ENCODE results near the gene C2orf15. TPM values are rescaled to one million over a fixed set of nuclear protein-coding genes. Genes with fewer than 3 reads are reported as not detected.

C2orf15 gene
- total RNA-seq, 1 experiment from 2014 or later: 1.9 TPM

DNA sequence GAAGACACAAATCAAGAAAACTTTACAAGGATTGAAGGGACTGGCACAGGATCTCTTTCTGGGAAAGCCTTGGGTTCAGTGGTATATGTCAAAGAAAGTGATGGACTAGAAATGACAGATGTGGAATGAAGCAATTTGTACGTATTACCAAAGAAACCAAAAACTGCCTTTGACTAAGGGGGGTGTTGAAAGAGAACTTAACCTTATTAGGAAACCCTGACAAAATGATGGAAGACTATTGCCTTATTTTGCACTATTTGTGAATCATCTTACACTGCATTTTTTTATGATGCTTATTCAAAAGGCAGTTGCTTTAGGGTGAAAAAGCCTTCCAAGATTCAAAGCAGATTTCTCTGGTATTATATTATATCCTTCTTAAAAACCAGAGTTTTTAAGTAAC lies 9.2 kb downstream of the C2orf15 start:
- H3K79me2 ChIP-seq (ENCODE audit: insufficient read depth, low read length): peaks cover 4% of the 10 kb centered on the region; the same call in 1 of the 2 replicates
- no peaks in the 10 kb centered on the region for H3K9me3 ChIP-seq (ENCODE audit: control insufficient read depth in 1 of 2, insufficient read depth in 1 of 2, low read depth in 1 of 2, low read length in 2 of 2)
- no peak overlapping the region for H3K27ac ChIP-seq (ENCODE audit: low read depth, low read length)
- H3K27me3 ChIP-seq (ENCODE audit: insufficient read depth, low read length): no peaks in the 10 kb centered on the region
- no peaks in the 10 kb centered on the region for H3K36me3 ChIP-seq (ENCODE audit: control insufficient read depth in 1 of 2, insufficient read depth in 2 of 2, low read length in 2 of 2)
- no peak for TF ChIP-seq SP1 (IDR thresholded peaks at IDR 0.05; ENCODE audit: low read depth)
- no peak for TF ChIP-seq FOSL1 (IDR thresholded peaks at IDR 0.05; ENCODE audit: low read depth)
- no peak for TF ChIP-seq POLR2A (IDR thresholded peaks at IDR 0.05; ENCODE audit: borderline replicate concordance, extremely low read depth, insufficient read depth, insufficient read length)
- no peak for TF ChIP-seq SIN3A (IDR thresholded peaks at IDR 0.05; ENCODE audit: low read depth)
- TF ChIP-seq RAD21 (IDR thresholded peaks at IDR 0.05; ENCODE audit: low read depth): no peak
- no peak for TF ChIP-seq TCF7L2 (IDR thresholded peaks at IDR 0.05; ENCODE audit: borderline replicate concordance, extremely low read depth, insufficient read depth, insufficient read length)
- TF ChIP-seq ZFX (IDR thresholded peaks at IDR 0.05): no peak
- TF ChIP-seq, protein P1, sequence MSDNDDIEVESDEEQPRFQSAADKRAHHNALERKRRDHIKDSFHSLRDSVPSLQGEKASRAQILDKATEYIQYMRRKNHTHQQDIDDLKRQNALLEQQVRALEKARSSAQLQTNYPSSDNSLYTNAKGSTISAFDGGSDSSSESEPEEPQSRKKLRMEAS (IDR thresholded peaks at IDR 0.05): no peak
- no peak for TF ChIP-seq ELF1 (IDR thresholded peaks at IDR 0.05; ENCODE audit: borderline replicate concordance, low read depth)
- no peak for TF ChIP-seq CEBPB (IDR thresholded peaks at IDR 0.05; ENCODE audit: low read depth)
- TF ChIP-seq, protein P2, sequence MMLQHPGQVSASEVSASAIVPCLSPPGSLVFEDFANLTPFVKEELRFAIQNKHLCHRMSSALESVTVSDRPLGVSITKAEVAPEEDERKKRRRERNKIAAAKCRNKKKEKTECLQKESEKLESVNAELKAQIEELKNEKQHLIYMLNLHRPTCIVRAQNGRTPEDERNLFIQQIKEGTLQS (IDR thresholded peaks at IDR 0.05): no peak
- H4K20me1 ChIP-seq (ENCODE audit: insufficient read depth): no peaks in the 10 kb centered on the region
- CTCF ChIA-PET: no interaction called here
- no peak for ATAC-seq
- no peak overlapping the region for H3K9ac ChIP-seq (ENCODE audit: low read length)
- no peaks in the 10 kb centered on the region for H3K9me2 ChIP-seq (ENCODE audit: insufficient read depth)
- intact Hi-C loops (cut with micrococcal nuclease): loop anchor here (10.0 kb wide), 1 partner anchor 344 kb away; the partner anchor contains the start of gene REV1
- no TSS peak for BruUV-seq (replicated peaks)
- no peak overlapping the region for H3K4me3 ChIP-seq (replicated peaks in 1 of 2; ENCODE audit: low read depth in 1 of 2, low read length in 2 of 2)
- no peak for DNase-seq (ENCODE audit: low read depth, low spot score)
- RAD21 ChIA-PET (ENCODE audit: low non-redundant PET in 1 of 2, low total read pairs in 2 of 2, uncharacterized antibody in 2 of 2, unreplicated experiment in 2 of 2): no interaction called here
- H3K4me2 ChIP-seq (ENCODE audit: low read length): no peak overlapping the region
- no peak overlapping the region for H2AFZ ChIP-seq (ENCODE audit: low read depth, low read length, poor library complexity, severe bottlenecking)
- peaks cover 9 to 12% of the 10 kb centered on the region in 2 experiments for H3K4me1 ChIP-seq (ENCODE audit: control insufficient read depth in 1 of 2, insufficient read depth in 2 of 2, low read length in 2 of 2)
- POLR2A ChIA-PET: no interaction called here

DNA sequence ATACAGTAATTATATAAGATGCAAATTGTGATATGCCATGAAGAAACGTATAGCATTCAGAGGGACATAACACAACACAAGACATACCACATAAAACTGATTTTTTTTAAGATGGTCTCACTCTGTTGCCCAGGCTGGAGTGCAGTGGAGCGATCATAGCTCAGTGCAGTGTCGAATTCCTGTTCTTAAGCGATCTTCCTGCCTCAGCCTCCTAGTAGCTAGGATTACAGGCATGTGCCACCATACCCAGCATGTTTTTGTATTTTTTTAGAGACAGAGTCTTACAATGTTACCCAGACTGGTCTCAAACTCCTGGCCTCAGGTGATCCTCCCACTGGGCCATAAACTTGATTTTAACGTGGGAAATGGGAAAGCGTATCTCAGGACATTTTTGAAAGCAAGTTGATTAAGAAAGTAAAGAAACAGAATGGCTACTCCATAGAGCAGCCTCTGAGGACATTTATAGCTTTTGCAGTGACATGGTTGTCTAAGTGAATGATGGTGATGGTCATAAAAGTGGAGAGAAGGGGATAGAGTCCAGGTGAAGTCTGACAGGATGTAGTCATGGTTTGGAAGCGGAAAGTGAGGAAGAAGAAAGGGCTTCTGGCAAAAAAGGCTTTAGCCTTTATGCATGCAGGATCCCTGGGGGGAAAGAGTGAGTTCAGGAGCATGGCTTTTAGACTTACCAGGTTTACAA lies 10.8 kb downstream of the C2orf15 start:
- RAD21 ChIA-PET (ENCODE audit: low non-redundant PET in 1 of 2, low total read pairs in 2 of 2, uncharacterized antibody in 2 of 2, unreplicated experiment in 2 of 2): no interaction called here
- TF ChIP-seq YY1 (IDR thresholded peaks at IDR 0.05; ENCODE audit: extremely low read depth, insufficient replicate concordance, low read depth, low read length) (no peak), ZNF274 (IDR thresholded peaks at IDR 0.05; ENCODE audit: low read depth, low read length) (no peak), FOSL1 (IDR thresholded peaks at IDR 0.05; ENCODE audit: low read depth) (no peak), SRF (IDR thresholded peaks at IDR 0.05; ENCODE audit: low read depth) (no peak), EZH2phosphoT487 (IDR thresholded peaks at IDR 0.05; ENCODE audit: borderline replicate concordance) (no peak), POLR2AphosphoS5 (IDR thresholded peaks at IDR 0.05; ENCODE audit: low read depth, low read length) (no peak), ZFX (IDR thresholded peaks at IDR 0.05) (no peak), SP1 (IDR thresholded peaks at IDR 0.05; ENCODE audit: low read depth) (no peak)
- TF ChIP-seq, protein P2 (IDR thresholded peaks at IDR 0.05): no peak
- TF ChIP-seq, protein P3, sequence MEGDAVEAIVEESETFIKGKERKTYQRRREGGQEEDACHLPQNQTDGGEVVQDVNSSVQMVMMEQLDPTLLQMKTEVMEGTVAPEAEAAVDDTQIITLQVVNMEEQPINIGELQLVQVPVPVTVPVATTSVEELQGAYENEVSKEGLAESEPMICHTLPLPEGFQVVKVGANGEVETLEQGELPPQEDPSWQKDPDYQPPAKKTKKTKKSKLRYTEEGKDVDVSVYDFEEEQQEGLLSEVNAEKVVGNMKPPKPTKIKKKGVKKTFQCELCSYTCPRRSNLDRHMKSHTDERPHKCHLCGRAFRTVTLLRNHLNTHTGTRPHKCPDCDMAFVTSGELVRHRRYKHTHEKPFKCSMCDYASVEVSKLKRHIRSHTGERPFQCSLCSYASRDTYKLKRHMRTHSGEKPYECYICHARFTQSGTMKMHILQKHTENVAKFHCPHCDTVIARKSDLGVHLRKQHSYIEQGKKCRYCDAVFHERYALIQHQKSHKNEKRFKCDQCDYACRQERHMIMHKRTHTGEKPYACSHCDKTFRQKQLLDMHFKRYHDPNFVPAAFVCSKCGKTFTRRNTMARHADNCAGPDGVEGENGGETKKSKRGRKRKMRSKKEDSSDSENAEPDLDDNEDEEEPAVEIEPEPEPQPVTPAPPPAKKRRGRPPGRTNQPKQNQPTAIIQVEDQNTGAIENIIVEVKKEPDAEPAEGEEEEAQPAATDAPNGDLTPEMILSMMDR (IDR thresholded peaks at IDR 0.05 in 2 of 3, conservative IDR thresholded peaks at IDR 0.05 in 1 of 3; ENCODE audit: borderline replicate concordance in 1 of 3, insufficient read depth in 1 of 3, low read depth in 2 of 3, low read length in 2 of 3): no peak

More for the DNA sequence above, 10.8 kb downstream of the C2orf15 start:
- POLR2A ChIA-PET: no interaction called here
- peaks cover 5% of the 10 kb centered on the region; the same call in 1 of the 2 replicates for H3K79me2 ChIP-seq (ENCODE audit: insufficient read depth, low read length)
- no peaks in the 10 kb centered on the region for H4K20me1 ChIP-seq (ENCODE audit: insufficient read depth)
- DNase-seq (ENCODE audit: low read depth, low spot score): no peak
- H3K9me2 ChIP-seq (ENCODE audit: insufficient read depth): no peaks in the 10 kb centered on the region
- no peak overlapping the region for H3K4me2 ChIP-seq (ENCODE audit: low read length)
- H3K36me3 ChIP-seq (ENCODE audit: control insufficient read depth in 1 of 2, insufficient read depth in 2 of 2, low read length in 2 of 2): no peaks in the 10 kb centered on the region
- H3K27me3 ChIP-seq (ENCODE audit: insufficient read depth, low read length): no peaks in the 10 kb centered on the region
- no peak overlapping the region for H3K9ac ChIP-seq (ENCODE audit: low read length)
- H3K4me1 ChIP-seq (ENCODE audit: control insufficient read depth in 1 of 2, insufficient read depth in 2 of 2, low read length in 2 of 2): peaks cover 13 to 15% of the 10 kb centered on the region in 2 experiments
- H3K4me3 ChIP-seq (replicated peaks in 1 of 2; ENCODE audit: low read depth in 1 of 2, low read length in 2 of 2): no peak overlapping the region
- intact Hi-C loops (cut with micrococcal nuclease): loop anchor here (10.0 kb wide), 1 partner anchor 342 kb away; the partner anchor contains the start of gene REV1
- no peak for ATAC-seq
- H3K27ac ChIP-seq (ENCODE audit: low read depth, low read length): no peak overlapping the region
- CTCF ChIA-PET: no interaction called here
- BruUV-seq (replicated peaks): no TSS peak
- no peaks in the 10 kb centered on the region for H3K9me3 ChIP-seq (ENCODE audit: control insufficient read depth in 1 of 2, insufficient read depth in 1 of 2, low read depth in 1 of 2, low read length in 2 of 2)
- no peak overlapping the region for H2AFZ ChIP-seq (ENCODE audit: low read depth, low read length, poor library complexity, severe bottlenecking)

Data from HCT116 (cell line).